Stomach smooth muscle (tissue), 2 donors: ENCODE data around the gene ITFG2.

Experiments used
- H3K27ac ChIP-seq: one replicate; pipeline ENCODE4 v1.7.0; 2013; ENCODE audit warnings: mild to moderate bottlenecking, low read length, inconsistent platforms
- H3K27me3 ChIP-seq, 2 donors: one replicate each; pipeline ENCODE4 v1.7.0; 2013; ENCODE audit warnings: low read length in 2 of 2; ENCODE audit not compliant: insufficient read depth in 2 of 2, control insufficient read depth in 1 of 2
- H3K36me3 ChIP-seq, 2 donors: one replicate each; pipeline ENCODE4 v1.7.0; 2013; ENCODE audit warnings: low read length in 2 of 2; ENCODE audit not compliant: control insufficient read depth in 2 of 2, insufficient read depth in 2 of 2
- H3K4me1 ChIP-seq: one replicate; pipeline ENCODE4 v1.7.0; 2013; ENCODE audit warnings: low read length; ENCODE audit not compliant: control insufficient read depth, insufficient read depth
- H3K4me3 ChIP-seq, 2 donors: one replicate each; pipeline ENCODE4 v1.7.0; 2013; ENCODE audit warnings: low read length in 2 of 2
- H3K9ac ChIP-seq, 2 donors: one replicate each; pipeline ENCODE4 v1.7.0; 2013; ENCODE audit warnings: low read length in 2 of 2, mild to moderate bottlenecking in 1 of 2
- H3K9me3 ChIP-seq, 2 donors: one replicate each; pipeline ENCODE4 v1.7.0; 2013; ENCODE audit warnings: low read length in 2 of 2; ENCODE audit not compliant: control insufficient read depth in 2 of 2
- donor health status: healthy.
- donor health status: Pancreatic carcinoma.

Gene ITFG2

GRCh38 chr12:2811801-2812200, 667 bp upstream of the ITFG2 start:
- Histone ChIP-seq H3K9me3 (no peaks in the 10 kb centered on the region), H3K4me3 (peak overlapping the region; percentile 98 to 99), H3K4me1 (peaks cover 15% of the 10 kb centered on the region), H3K27me3 (no peaks in the 10 kb centered on the region), H3K27ac (peak overlapping the region; percentile 89), H3K36me3 (peaks cover 0 to 2% of the 10 kb centered on the region in 2 donors), H3K9ac (peak overlapping the region in 1 of 2 donors; percentile 43)

- H3K4me3 ChIP-seq, result peak overlapping the region; percentile 98 to 99
- H3K27ac ChIP-seq, result peak overlapping the region; percentile 89
- H3K36me3 ChIP-seq, result peaks cover 10 to 15% of the 10 kb centered on the region in 2 donors
- peaks cover 15% of the 10 kb centered on the region for H3K4me1 ChIP-seq
- H3K9me3 ChIP-seq, result no peaks in the 10 kb centered on the region
- no peaks in the 10 kb centered on the region for H3K27me3 ChIP-seq
- peak overlapping the region; percentile 73 to 92 for H3K9ac ChIP-seq
These were observed 1.0 kb downstream of the ITFG2 start for GRCh38 chr12:2813214-2814185.

- Histone ChIP-seq H3K27ac (no peak overlapping the region), H3K9me3 (no peaks in the 10 kb centered on the region), H3K4me3 (no peak overlapping the region), H3K36me3 (peaks cover 55 to 59% of the 10 kb centered on the region in 2 donors), H3K27me3 (no peaks in the 10 kb centered on the region), H3K9ac (no peak overlapping the region), H3K4me1 (no peaks in the 10 kb centered on the region)
These were observed 7.3 kb downstream of the ITFG2 start for GRCh38 chr12:2819810-2820209.

- Histone ChIP-seq H3K27me3 (no peaks in the 10 kb centered on the region), H3K4me3 (no peak overlapping the region), H3K9ac (no peak overlapping the region), H3K27ac (no peak overlapping the region), H3K4me1 (no peaks in the 10 kb centered on the region), H3K36me3 (peaks cover 61 to 63% of the 10 kb centered on the region in 2 donors), H3K9me3 (no peaks in the 10 kb centered on the region)
These were observed 8.0 kb downstream of the ITFG2 start for GRCh38 chr12:2820432-2820831.

GRCh38 chr12:2823483-2823882, 11.0 kb downstream of the ITFG2 start:
- no peaks in the 10 kb centered on the region for H3K27me3 ChIP-seq
- no peak overlapping the region for H3K9ac ChIP-seq
- no peak overlapping the region for H3K4me3 ChIP-seq
- H3K9me3 ChIP-seq, result no peaks in the 10 kb centered on the region
- no peaks in the 10 kb centered on the region for H3K4me1 ChIP-seq
- peaks cover 72 to 76% of the 10 kb centered on the region in 2 donors for H3K36me3 ChIP-seq
- H3K27ac ChIP-seq, result no peak overlapping the region

- peaks cover 71 to 72% of the 10 kb centered on the region in 2 donors for H3K36me3 ChIP-seq
- no peaks in the 10 kb centered on the region for H3K27me3 ChIP-seq
- H3K4me3 ChIP-seq, result no peak overlapping the region
- no peak overlapping the region for H3K9ac ChIP-seq
- no peak overlapping the region for H3K27ac ChIP-seq
- H3K9me3 ChIP-seq, result no peaks in the 10 kb centered on the region
- H3K4me1 ChIP-seq, result no peaks in the 10 kb centered on the region
These were observed 12.1 kb downstream of the ITFG2 start for GRCh38 chr12:2824541-2824940.

DNA sequence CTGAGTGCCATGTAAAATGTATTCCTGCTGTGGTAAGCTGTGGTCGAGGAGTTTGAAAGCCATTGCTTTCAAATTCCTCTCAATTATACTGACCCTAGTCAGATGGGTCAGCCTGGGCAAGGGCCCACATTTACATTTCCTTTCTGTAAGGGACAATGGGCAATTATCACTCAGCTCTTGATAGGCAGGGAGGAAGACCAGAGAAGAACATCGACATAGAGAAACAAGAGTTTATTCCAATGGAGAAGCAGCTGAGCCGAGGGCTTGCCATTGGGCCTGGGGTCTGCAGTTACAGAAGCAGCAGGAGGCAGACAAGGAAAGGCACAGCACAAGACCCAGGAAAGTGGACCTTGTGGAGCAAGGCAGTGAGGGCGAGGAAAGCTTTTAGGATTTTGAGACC, 12.7 kb downstream of the ITFG2 start:
- no peak overlapping the region for H3K9ac ChIP-seq
- H3K9me3 ChIP-seq, result no peaks in the 10 kb centered on the region
- H3K4me3 ChIP-seq, result no peak overlapping the region
- H3K27me3 ChIP-seq, result no peaks in the 10 kb centered on the region
- no peak overlapping the region for H3K27ac ChIP-seq
- H3K36me3 ChIP-seq, result peaks cover 68 to 72% of the 10 kb centered on the region in 2 donors
- no peaks in the 10 kb centered on the region for H3K4me1 ChIP-seq

GRCh38 chr12:2826036-2826435, 13.6 kb downstream of the ITFG2 start:
- peaks cover 64 to 68% of the 10 kb centered on the region in 2 donors for H3K36me3 ChIP-seq
- H3K27ac ChIP-seq, result no peak overlapping the region
- no peak overlapping the region for H3K4me3 ChIP-seq
- H3K4me1 ChIP-seq, result no peaks in the 10 kb centered on the region
- H3K9ac ChIP-seq, result no peak overlapping the region
- no peaks in the 10 kb centered on the region for H3K27me3 ChIP-seq
- no peaks in the 10 kb centered on the region for H3K9me3 ChIP-seq

- H3K27ac ChIP-seq, result no peak overlapping the region
- H3K9me3 ChIP-seq, result no peaks in the 10 kb centered on the region
- no peak overlapping the region for H3K9ac ChIP-seq
- H3K4me3 ChIP-seq, result no peak overlapping the region
- H3K4me1 ChIP-seq, result no peaks in the 10 kb centered on the region
- H3K27me3 ChIP-seq, result no peaks in the 10 kb centered on the region
- peaks cover 60 to 62% of the 10 kb centered on the region in 2 donors for H3K36me3 ChIP-seq
These were observed 14.4 kb downstream of the ITFG2 start for GRCh38 chr12:2826721-2827515.

DNA sequence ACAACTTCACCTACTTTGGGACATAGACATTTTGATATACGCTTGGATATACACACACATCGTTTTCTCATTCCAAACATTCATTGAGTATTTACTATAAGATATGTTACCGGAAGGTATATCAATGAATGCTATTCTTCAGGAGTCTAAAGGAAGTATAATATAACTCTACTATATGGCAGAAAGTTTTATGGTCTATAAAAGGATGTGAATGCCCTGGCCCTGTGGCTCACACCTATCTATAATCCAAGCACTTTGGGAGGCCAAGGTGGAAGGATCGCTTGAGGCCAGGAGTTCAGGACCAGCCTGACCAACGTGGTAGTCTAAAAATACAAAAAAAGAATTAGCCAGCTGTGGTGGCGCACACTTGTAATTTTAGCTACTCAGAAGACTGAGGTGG, 16.8 kb downstream of the ITFG2 start:
- H3K9ac ChIP-seq, result no peak overlapping the region
- H3K36me3 ChIP-seq, result peaks cover 40 to 41% of the 10 kb centered on the region in 2 donors
- no peaks in the 10 kb centered on the region for H3K9me3 ChIP-seq
- H3K27me3 ChIP-seq, result no peaks in the 10 kb centered on the region
- H3K4me3 ChIP-seq, result no peak overlapping the region
- peaks cover 5% of the 10 kb centered on the region for H3K4me1 ChIP-seq
- no peak overlapping the region for H3K27ac ChIP-seq
